HG03521 (cell line): ENCODE results near the gene TEX51.

ENCODE experiments used
- ATAC-seq: cut with Tn5 transposase; IDR thresholded peaks from one replicate; pipeline ENCODE4 v1.9.1; 2021; ENCODE audit warnings: mild to moderate bottlenecking, moderate library complexity; ENCODE audit not compliant: unreplicated experiment

Gene TEX51

GRCh38 chr2:126877861-126878565 is 20.7 kb upstream of the TEX51 start:
- ATAC-seq: no peak

- ATAC-seq: no peak
Measured at GRCh38 chr2:126878601-126879000, 20.1 kb upstream of the TEX51 start.

- ATAC-seq: no peak
Measured at GRCh38 chr2:126879348-126880298, 19.1 kb upstream of the TEX51 start.

GRCh38 chr2:126880324-126880723 is 18.4 kb upstream of the TEX51 start:
- ATAC-seq: no peak

DNA sequence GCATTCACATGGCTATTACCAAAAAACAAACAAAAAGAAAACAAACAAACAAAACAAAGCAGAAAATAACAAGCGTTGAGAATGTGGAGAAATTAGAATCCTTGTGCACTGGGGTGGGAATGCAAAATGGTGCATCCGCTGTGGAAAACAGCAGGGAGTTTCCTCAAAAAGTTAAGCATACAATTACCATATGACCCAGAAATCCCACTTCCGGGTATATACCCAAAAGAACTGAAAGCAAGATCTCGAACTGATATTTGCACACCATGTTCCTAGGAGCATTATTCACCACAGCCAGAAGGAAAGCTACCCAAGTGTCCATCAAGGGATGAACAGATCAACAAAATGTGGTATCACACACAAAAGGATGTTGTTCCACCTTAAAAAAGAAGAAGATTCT is 17.9 kb upstream of the TEX51 start:
- no peak for ATAC-seq

- ATAC-seq: no peak
Measured at GRCh38 chr2:126881591-126881990, 17.1 kb upstream of the TEX51 start.

- ATAC-seq: no peak
Measured at GRCh38 chr2:126882181-126882580, 16.5 kb upstream of the TEX51 start.

- no peak for ATAC-seq
Measured at GRCh38 chr2:126882736-126883665, 15.7 kb upstream of the TEX51 start.

DNA sequence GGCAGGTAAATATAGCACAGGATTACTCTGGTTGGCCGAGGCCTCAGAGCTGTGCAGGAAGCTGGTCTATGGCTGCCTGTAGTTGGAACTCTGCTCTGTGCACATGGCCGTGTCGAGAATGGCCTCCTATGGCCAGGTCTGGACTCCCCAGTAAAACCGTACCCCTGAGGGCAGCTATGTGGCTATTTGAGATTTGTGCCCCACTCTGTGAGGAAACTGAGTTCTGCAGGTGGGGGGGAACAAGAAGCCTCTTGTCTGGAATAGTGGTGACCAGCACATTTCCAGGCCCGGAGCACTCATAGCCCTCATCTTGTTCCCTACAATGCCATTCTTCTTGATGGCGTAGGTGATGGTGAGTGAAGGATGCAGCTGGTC is 15.0 kb upstream of the TEX51 start:
- ATAC-seq: no peak

DNA sequence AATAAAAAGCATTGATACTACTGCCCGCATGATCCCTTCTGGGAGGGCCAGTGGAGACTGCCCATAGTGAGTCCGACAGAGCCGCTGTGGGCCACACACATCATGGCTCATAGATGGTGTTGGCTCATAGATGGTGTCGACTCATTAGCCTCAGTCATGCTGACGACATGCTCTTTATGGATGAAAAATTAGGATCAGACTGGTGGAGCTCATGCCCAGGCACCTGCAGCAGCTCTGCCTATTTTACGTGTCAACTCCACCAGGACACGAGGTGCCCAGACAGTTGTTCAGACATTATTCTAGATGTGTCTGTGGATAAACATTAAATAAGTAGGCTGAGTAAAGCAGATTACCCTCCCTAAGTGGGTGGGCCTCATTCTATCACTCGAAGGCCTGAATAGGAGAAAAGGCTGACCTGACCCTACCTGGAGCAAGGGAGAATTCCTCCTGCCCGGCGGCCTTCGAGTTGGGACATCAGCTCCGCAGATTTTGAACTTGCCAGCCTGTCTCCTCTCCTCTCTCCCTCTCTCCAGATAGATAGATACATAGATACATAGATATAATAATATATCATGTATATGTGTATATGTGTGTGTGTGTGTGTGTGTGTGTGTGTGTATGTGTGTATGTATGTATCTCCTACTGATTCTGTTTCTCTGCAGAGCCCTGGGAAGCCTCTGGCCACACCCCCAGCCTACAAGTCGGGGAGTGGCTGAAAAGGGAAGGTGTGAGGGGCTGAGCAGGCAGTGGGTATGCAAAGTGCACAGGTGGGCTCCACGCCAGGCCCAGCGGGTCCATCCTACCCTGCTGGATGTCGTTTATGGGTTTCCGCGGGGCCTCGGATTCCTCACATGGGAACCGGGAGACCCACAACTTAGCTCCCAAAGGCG is 13.6 kb upstream of the TEX51 start:
- ATAC-seq: no peak

DNA sequence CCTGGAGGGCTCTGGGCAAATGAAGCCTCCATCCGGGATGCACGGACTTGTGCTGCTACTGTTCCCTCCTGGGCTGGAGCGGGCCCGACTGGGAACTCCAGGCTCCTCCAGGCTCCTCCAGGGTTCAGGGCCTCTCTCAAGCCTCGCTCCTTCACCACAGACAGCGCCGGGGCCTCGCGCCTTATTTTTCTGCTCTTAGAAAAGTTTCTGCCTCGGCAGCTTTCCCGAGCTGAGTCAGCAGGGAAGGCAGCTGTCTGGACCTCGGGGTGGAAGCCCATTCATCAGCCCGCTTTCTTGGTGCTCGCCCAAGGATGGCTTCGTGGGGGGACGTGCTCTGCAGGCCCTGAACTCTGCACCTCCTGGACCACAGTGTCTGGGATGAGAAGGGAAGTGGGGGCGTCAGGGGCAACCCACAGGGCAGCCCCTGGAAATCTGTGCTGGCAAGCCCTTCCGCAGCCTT is 12.9 kb upstream of the TEX51 start:
- ATAC-seq: no peak

- ATAC-seq: peak; percentile 57
Measured at GRCh38 chr2:126886211-126886915, 12.3 kb upstream of the TEX51 start.

GRCh38 chr2:126886916-126887280 is 11.8 kb upstream of the TEX51 start:
- ATAC-seq: no peak

DNA sequence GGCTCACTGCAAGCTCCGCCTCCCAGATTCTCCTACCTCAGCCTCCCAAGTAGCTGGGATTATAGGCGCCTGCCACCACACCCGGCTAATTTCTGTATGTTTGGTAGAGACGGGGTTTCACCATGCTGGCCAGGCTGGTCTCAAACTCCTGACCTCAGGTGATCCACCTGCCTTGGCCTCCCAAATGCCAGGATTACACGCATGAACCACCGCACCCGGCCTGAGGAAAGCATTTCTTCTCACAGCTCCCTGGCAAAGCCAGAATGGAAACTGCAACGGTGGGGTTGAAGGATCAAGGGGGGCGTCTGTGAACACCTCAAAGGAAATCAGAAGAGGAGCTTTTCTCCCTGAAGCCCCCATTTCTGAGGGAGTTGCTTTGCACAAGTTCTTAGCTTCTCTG is 11.2 kb upstream of the TEX51 start:
- ATAC-seq: no peak

GRCh38 chr2:126888046-126888445 is 10.6 kb upstream of the TEX51 start:
- no peak for ATAC-seq

DNA sequence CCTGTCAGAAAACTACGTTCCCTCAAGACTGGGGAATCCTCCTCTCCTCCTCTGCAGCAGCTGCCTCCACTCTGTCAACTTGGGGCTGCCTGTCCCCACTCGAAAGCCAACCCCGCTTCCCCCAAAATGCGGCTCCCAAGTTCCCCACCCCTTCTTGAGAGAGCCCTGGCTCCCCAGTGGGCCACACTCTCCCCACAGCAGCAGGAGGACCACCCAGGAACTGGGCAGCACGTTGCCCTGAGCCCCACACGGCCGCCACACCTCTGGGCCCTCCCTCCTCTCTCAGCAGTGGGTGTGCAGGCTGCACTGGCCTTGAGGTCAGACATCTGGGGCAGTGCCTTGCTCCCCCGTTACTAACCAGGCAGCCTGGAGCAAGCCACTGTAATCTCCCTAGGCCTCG is 9.6 kb upstream of the TEX51 start:
- no peak for ATAC-seq

GRCh38 chr2:126889496-126890135 is 9.1 kb upstream of the TEX51 start:
- ATAC-seq: no peak

- ATAC-seq: no peak
Measured at GRCh38 chr2:126890136-126890510, 8.6 kb upstream of the TEX51 start.
